GM21825 (cell line): ENCODE data around the gene C10orf53.
A peak's percentile ranks its signal among the peaks of the same experiment; 100 is the strongest.

ENCODE experiments used
- ATAC-seq: cut with Tn5 transposase; IDR thresholded peaks from one replicate; pipeline ENCODE4 v1.9.1; 2021; ENCODE audit warnings: mild to moderate bottlenecking, moderate library complexity; ENCODE audit not compliant: unreplicated experiment

Gene C10orf53

GRCh38 chr10:49679480-49679893 is at the start of gene C10orf53:
Gene C10orf53 (plus strand): TSS chr10:49679651. CDS start chr10:49679698, 47 bp downstream.
- ATAC-seq, result peak; percentile 75

- ATAC-seq, result no peak
Measured at GRCh38 chr10:49631975-49632374, 47.5 kb upstream of the C10orf53 start.

- no peak for ATAC-seq
Measured at GRCh38 chr10:49632406-49633317, 46.8 kb upstream of the C10orf53 start.

- no peak for ATAC-seq
Measured at GRCh38 chr10:49633327-49634068, 46.0 kb upstream of the C10orf53 start.

GRCh38 chr10:49634069-49634660 is 45.3 kb upstream of the C10orf53 start:
- ATAC-seq, result no peak

GRCh38 chr10:49642311-49642710 is 37.1 kb upstream of the C10orf53 start:
- ATAC-seq, result no peak

GRCh38 chr10:49643241-49644034 is 36.0 kb upstream of the C10orf53 start:
- ATAC-seq, result no peak

- ATAC-seq, result no peak
Measured at GRCh38 chr10:49644035-49644646, 35.3 kb upstream of the C10orf53 start.

- ATAC-seq, result no peak
Measured at GRCh38 chr10:49645417-49645816, 34.0 kb upstream of the C10orf53 start.

GRCh38 chr10:49645871-49646870 is 33.3 kb upstream of the C10orf53 start:
- no peak for ATAC-seq

GRCh38 chr10:49647554-49647953 is 31.9 kb upstream of the C10orf53 start:
- no peak for ATAC-seq

GRCh38 chr10:49647985-49648795 is 31.3 kb upstream of the C10orf53 start:
- ATAC-seq, result no peak

GRCh38 chr10:49649294-49649693 is 30.2 kb upstream of the C10orf53 start:
- no peak for ATAC-seq

- no peak for ATAC-seq
Measured at GRCh38 chr10:49649936-49650723, 29.3 kb upstream of the C10orf53 start.

- no peak for ATAC-seq
Measured at GRCh38 chr10:49650724-49651034, 28.8 kb upstream of the C10orf53 start.

- ATAC-seq, result no peak
Measured at GRCh38 chr10:49651039-49651835, 28.2 kb upstream of the C10orf53 start.

- ATAC-seq, result no peak
Measured at GRCh38 chr10:49651917-49652316, 27.5 kb upstream of the C10orf53 start.
